Lung (tissue), 12 donors: Measurements from ENCODE around the gene NXN. TPM values are rescaled to one million over a fixed set of nuclear protein-coding genes. Genes with fewer than 3 reads are reported as not detected.
A peak's percentile ranks its signal among the peaks of the same experiment; 100 is the strongest.
"Not testable (repeated sequence)": the region's sequence is repeated elsewhere in the genome, so short reads cannot be mapped to it uniquely, and the experiment has no call there.

Experiments
- ATAC-seq: fragments of 200-7000 bp; cut with Tn5 transposase; one replicate; pipeline ENCODE4 v1.9.1; 2020; ENCODE audit warnings: moderate number of reproducible peaks; ENCODE audit not compliant: insufficient read depth, low FRiP score
- DNase-seq, 3 donors: peaks; one replicate each; pipeline ENCODE4 v3.0.0-alpha.2; 2013 to 2017
- H3K27ac ChIP-seq, 2 donors: one replicate each; pipeline ENCODE4 v1.5.1; 2013; ENCODE audit warnings: mild to moderate bottlenecking in 2 of 2, moderate library complexity in 2 of 2, control low read depth in 1 of 2, inconsistent platforms in 1 of 2, low read depth in 1 of 2, low read length in 1 of 2
- H3K27me3 ChIP-seq, 3 donors: one replicate each; pipeline ENCODE4 v1.5.1; 2013; ENCODE audit warnings: low read length in 2 of 3; ENCODE audit not compliant: control insufficient read depth in 3 of 3, insufficient read depth in 3 of 3
- H3K36me3 ChIP-seq, 4 donors: one replicate each; pipeline ENCODE4 v1.5.1; 2013; ENCODE audit warnings: low read length in 4 of 4, mild to moderate bottlenecking in 1 of 4, moderate library complexity in 1 of 4; ENCODE audit not compliant: control insufficient read depth in 4 of 4, insufficient read depth in 4 of 4
- H3K4me1 ChIP-seq, 5 donors: one replicate each; pipeline ENCODE4 v1.5.1; 2013; ENCODE audit warnings: low read length in 5 of 5, mild to moderate bottlenecking in 2 of 5, moderate library complexity in 1 of 5; ENCODE audit not compliant: control insufficient read depth in 5 of 5, insufficient read depth in 5 of 5
- H3K4me3 ChIP-seq: one replicate; pipeline ENCODE4 v1.5.1; 2013; ENCODE audit warnings: mild to moderate bottlenecking, control low read depth, moderate library complexity
- H3K9ac ChIP-seq, 2 donors: one replicate each; pipeline ENCODE4 v1.5.1; 2013; ENCODE audit warnings: low read length in 2 of 2, control low read depth in 1 of 2; ENCODE audit not compliant: insufficient read depth in 1 of 2
- H3K9me3 ChIP-seq, 4 donors: one replicate each; pipeline ENCODE4 v1.5.1; 2013; ENCODE audit warnings: low read length in 3 of 4, mild to moderate bottlenecking in 1 of 4, moderate library complexity in 1 of 4; ENCODE audit not compliant: control insufficient read depth in 4 of 4, insufficient read depth in 3 of 4
- WGBS, 2 donors: extraction: QIAGEN DNeasy Blood & Tissue Kit; methylation state at CpG; one replicate each; pipeline ENCODE4 v1.1.7; 2013; 5-methylcytosine and 5-hydroxymethylcytosine counted together
- polyA plus RNA-seq, 2 donors: library from polyadenylated mRNA; stranded (reverse); fragments of 200-250 nt; gene quantifications; one replicate each; pipeline ENCODE4 v1.2.1, GENCODE V29; 2013
- total RNA-seq, 2 donors: library from RNA; depleted of rRNA in 1 of 2; stranded (reverse); fragments of >200 nt in 1 of 2; gene quantifications; one replicate each; pipeline ENCODE4 v1.2.1, GENCODE V29; 2014 to 2021
- TF ChIP-seq, protein P1 (sequence below): IDR thresholded peaks from 2 replicates; pipeline ENCODE4 v1.5.1; 2012; ENCODE audit warnings: mild to moderate bottlenecking; ENCODE audit errors: control extremely low read depth, extremely low read depth
- donor health status: control.
- donor health status: control.
- donor health status: Bipolar disorder and iron deficiency.
- donor health status: healthy.
- donor health status: DM: yes; HTN: yes; CAD: no.

NXN gene
- total and polyA plus RNA-seq, 4 donors = 17.6 to 57.7 (median 39.9) TPM

GRCh38 chr17:975371-975915, 4.1 kb downstream of the NXN start:
- ATAC-seq (no peak), DNase-seq (peak in 1 of 3 donors; percentile 19)
- H3K27me3 ChIP-seq = no peaks in the 10 kb centered on the region
- H3K36me3 ChIP-seq = no peaks in the 10 kb centered on the region
- TF ChIP-seq, protein P1, sequence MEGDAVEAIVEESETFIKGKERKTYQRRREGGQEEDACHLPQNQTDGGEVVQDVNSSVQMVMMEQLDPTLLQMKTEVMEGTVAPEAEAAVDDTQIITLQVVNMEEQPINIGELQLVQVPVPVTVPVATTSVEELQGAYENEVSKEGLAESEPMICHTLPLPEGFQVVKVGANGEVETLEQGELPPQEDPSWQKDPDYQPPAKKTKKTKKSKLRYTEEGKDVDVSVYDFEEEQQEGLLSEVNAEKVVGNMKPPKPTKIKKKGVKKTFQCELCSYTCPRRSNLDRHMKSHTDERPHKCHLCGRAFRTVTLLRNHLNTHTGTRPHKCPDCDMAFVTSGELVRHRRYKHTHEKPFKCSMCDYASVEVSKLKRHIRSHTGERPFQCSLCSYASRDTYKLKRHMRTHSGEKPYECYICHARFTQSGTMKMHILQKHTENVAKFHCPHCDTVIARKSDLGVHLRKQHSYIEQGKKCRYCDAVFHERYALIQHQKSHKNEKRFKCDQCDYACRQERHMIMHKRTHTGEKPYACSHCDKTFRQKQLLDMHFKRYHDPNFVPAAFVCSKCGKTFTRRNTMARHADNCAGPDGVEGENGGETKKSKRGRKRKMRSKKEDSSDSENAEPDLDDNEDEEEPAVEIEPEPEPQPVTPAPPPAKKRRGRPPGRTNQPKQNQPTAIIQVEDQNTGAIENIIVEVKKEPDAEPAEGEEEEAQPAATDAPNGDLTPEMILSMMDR = no peak
- 42 to 63% methylated on average over 5 of the region's 5 CpGs for WGBS, 2 donors
- no peaks in the 10 kb centered on the region for H3K9me3 ChIP-seq
- peak overlapping the region in 1 of 2 donors; percentile 15 for H3K27ac ChIP-seq
- H3K9ac ChIP-seq = no peak overlapping the region
- peaks cover 2 to 26% (median 9%) of the 10 kb centered on the region in 5 donors for H3K4me1 ChIP-seq
- H3K4me3 ChIP-seq = no peak overlapping the region

GRCh38 chr17:974778-975177, 4.8 kb downstream of the NXN start:
- H3K27ac ChIP-seq, DNase-seq, H3K9ac ChIP-seq, H3K4me3 ChIP-seq, H3K27me3 ChIP-seq, ATAC-seq, H3K9me3 ChIP-seq, H3K36me3 ChIP-seq: not testable (repeated sequence)
- peaks cover 3 to 27% (median 7%) of the 10 kb centered on the region in 5 donors for H3K4me1 ChIP-seq
- WGBS, 2 donors = 89 to 94% methylated on average over 2 of the region's 2 CpGs

DNA sequence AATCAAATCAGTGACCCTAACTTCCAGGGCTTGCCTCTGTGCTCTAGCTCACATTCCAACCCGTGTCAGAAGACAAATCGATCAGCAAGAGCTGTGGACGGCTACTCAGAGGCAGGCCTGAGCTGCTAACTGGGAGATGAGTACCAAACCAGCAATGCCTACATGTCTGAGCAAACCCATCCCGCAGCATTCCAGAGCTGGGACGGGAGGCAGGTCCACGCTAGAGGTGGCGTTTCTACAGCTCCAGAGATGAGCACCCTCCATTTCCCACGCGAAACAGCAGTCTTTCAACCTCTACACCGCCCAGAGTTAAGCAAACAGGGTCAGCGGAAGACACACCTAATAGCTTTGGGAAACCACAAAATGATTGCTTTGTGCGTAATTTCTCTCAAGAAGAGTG, 6.5 kb downstream of the NXN start:
- no peaks in the 10 kb centered on the region for H3K27me3 ChIP-seq
- 78 to 83% methylated on average over 12 of the region's 12 CpGs for WGBS, 2 donors
- TF ChIP-seq, protein P1 = no peak
- DNase-seq = no peak
- ATAC-seq = no peak
- peaks cover 3 to 30% (median 4%) of the 10 kb centered on the region in 5 donors for H3K4me1 ChIP-seq
- no peaks in the 10 kb centered on the region for H3K9me3 ChIP-seq
- no peak overlapping the region for H3K27ac ChIP-seq
- H3K4me3 ChIP-seq = no peak overlapping the region
- no peak overlapping the region for H3K9ac ChIP-seq
- no peaks in the 10 kb centered on the region for H3K36me3 ChIP-seq

- 94 to 95% methylated on average over 14 of the region's 14 CpGs for WGBS, 2 donors
- H3K9ac ChIP-seq, H3K9me3 ChIP-seq, H3K4me3 ChIP-seq, ATAC-seq, DNase-seq, H3K27ac ChIP-seq, H3K36me3 ChIP-seq, H3K27me3 ChIP-seq: not testable (repeated sequence)
- peaks cover 0 to 20% (median 7%) of the 10 kb centered on the region in 5 donors for H3K4me1 ChIP-seq
Measured at GRCh38 chr17:971861-972260, 7.7 kb downstream of the NXN start.
